Measurements from ENCODE around the gene NPY2R.

Gene NPY2R

GRCh38 chr4:155208258-155209054 lies at the start of gene NPY2R:
Gene NPY2R (plus strand): TSS chr4:155208636. CDS start chr4:155213940, 5,304 bp downstream.
- DNase-seq (ENCODE audit: low spot score), result no peak

GRCh38 chr4:155161357-155161756 lies 47.1 kb upstream of the NPY2R start:
- DNase-seq (ENCODE audit: low spot score), result no peak

GRCh38 chr4:155164718-155165117 lies 43.7 kb upstream of the NPY2R start:
- DNase-seq (ENCODE audit: low spot score), result no peak

GRCh38 chr4:155170569-155170968 lies 37.9 kb upstream of the NPY2R start:
- no peak for DNase-seq (ENCODE audit: low spot score)

- no peak for DNase-seq (ENCODE audit: low spot score)
Observed at GRCh38 chr4:155173371-155173770, 35.1 kb upstream of the NPY2R start.

GRCh38 chr4:155174668-155175067 lies 33.8 kb upstream of the NPY2R start:
- DNase-seq (ENCODE audit: low spot score), result no peak

- no peak for DNase-seq (ENCODE audit: low spot score)
Observed at GRCh38 chr4:155179216-155179615, 29.2 kb upstream of the NPY2R start.

- no peak for DNase-seq (ENCODE audit: low spot score)
Observed at GRCh38 chr4:155186972-155187371, 21.5 kb upstream of the NPY2R start.

- no peak for DNase-seq (ENCODE audit: low spot score)
Observed at GRCh38 chr4:155187989-155188388, 20.4 kb upstream of the NPY2R start.

GRCh38 chr4:155190099-155190498 lies 18.3 kb upstream of the NPY2R start:
- no peak for DNase-seq (ENCODE audit: low spot score)

GRCh38 chr4:155197757-155198156 lies 10.7 kb upstream of the NPY2R start:
- DNase-seq (ENCODE audit: low spot score), result no peak

- DNase-seq (ENCODE audit: low spot score), result no peak
Observed at GRCh38 chr4:155207534-155208257, 740 bp upstream of the NPY2R start.

GRCh38 chr4:155220025-155220424 lies 11.6 kb downstream of the NPY2R start:
- DNase-seq (ENCODE audit: low spot score), result no peak

- DNase-seq (ENCODE audit: low spot score), result no peak
Observed at GRCh38 chr4:155227131-155227530, 18.7 kb downstream of the NPY2R start.

GRCh38 chr4:155228713-155229112 lies 20.3 kb downstream of the NPY2R start:
- DNase-seq (ENCODE audit: low spot score), result no peak

- no peak for DNase-seq (ENCODE audit: low spot score)
Observed at GRCh38 chr4:155232432-155232831, 24.0 kb downstream of the NPY2R start.

- DNase-seq (ENCODE audit: low spot score), result no peak
Observed at GRCh38 chr4:155234206-155234605, 25.8 kb downstream of the NPY2R start.

GRCh38 chr4:155237567-155237966 lies 29.1 kb downstream of the NPY2R start:
- no peak for DNase-seq (ENCODE audit: low spot score)

- DNase-seq (ENCODE audit: low spot score), result no peak
Observed at GRCh38 chr4:155241225-155241624, 32.8 kb downstream of the NPY2R start.

GRCh38 chr4:155241664-155242063 lies 33.2 kb downstream of the NPY2R start:
- no peak for DNase-seq (ENCODE audit: low spot score)

GRCh38 chr4:155245105-155245504 lies 36.7 kb downstream of the NPY2R start:
- DNase-seq (ENCODE audit: low spot score), result no peak

GRCh38 chr4:155248002-155248896 lies 39.8 kb downstream of the NPY2R start:
- no peak for DNase-seq (ENCODE audit: low spot score)

Data from HuH-7 (cell line).